HG02884 (cell line): ENCODE measurements around the gene ENPP1.
"Not testable (repeated sequence)": the region's sequence is repeated elsewhere in the genome, so short reads cannot be mapped to it uniquely, and the experiment has no call there.

Experiments
- ATAC-seq: cut with Tn5 transposase; IDR thresholded peaks from one replicate; pipeline ENCODE4 v1.9.1; 2021; ENCODE audit warnings: mild to moderate bottlenecking, moderate library complexity; ENCODE audit not compliant: unreplicated experiment

ENPP1 gene

DNA sequence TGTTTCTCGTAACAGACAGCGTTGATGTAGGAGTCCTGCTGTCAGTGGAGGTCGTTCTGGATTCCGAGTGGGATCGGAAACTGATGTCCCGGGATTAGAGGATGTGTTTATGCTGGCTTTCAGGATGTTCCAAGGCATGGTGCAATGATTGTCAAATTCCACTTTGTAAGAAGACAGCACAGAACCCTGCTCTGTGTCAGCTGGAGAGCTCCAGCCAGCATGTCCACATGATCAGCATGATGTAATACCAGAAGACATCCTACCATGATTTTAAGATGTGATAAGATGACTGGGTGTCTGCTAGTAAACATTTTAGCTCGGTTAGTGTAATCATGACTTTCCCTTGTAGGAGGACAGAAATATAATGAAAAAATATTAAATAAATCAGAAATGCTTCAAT lies 20.3 kb downstream of the ENPP1 start:
- ATAC-seq, result no peak

DNA sequence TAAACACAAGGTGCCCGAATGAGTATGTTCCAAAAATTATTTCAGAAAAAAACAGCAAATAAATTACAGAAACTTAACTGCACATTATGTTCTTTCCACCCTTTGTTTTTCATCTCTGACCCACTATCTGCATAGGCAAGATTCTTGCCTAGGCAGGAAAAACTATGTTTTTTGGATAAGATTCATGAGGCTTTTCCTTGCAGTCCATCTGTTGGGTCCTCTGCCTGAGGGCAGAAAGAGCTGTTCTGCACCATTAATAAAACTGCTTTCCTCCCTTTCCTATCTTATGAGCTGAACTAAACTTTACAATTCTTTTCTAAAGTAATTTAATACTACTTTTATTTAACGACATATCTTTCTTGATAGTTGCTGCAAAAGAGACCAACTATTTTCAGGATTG lies 21.1 kb downstream of the ENPP1 start:
- ATAC-seq, result no peak

DNA sequence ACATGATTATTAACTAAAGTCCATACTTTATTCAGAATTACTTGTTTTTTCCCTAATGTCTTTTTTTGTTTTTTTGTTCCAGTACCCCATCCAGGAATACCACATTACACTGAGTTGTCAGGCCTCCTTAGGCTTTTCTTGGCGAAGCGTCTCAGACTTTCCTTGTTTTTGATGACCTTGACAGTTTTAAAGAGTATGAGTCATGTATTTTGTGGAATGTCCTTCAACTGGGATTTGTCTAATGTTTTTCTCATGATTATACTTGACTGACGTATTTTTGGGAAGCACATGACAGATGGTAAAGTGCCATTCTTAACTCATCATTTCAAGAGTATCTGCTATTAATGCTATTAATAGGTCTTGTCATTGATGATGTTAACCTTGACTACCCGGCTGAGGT lies 23.6 kb downstream of the ENPP1 start:
- no peak for ATAC-seq

DNA sequence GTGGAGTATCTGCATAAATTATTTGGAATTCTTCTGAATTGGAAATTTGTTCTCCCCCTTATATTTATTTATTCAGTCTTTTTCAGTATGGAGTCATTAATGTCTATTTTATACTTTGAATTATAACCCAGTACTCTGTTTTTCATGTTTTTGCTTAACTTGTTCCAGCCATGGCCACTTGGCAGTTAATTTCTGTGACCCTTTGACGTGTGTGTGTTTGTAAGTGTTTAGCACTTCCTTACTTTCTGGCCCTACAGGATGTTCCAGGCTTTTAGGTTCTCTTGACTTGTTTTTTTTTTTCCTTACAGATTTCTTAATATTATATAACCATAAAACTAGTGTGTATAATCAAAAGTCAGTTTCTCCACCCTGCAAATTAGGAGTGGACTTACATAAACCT lies 24.1 kb downstream of the ENPP1 start:
- ATAC-seq, result no peak

DNA sequence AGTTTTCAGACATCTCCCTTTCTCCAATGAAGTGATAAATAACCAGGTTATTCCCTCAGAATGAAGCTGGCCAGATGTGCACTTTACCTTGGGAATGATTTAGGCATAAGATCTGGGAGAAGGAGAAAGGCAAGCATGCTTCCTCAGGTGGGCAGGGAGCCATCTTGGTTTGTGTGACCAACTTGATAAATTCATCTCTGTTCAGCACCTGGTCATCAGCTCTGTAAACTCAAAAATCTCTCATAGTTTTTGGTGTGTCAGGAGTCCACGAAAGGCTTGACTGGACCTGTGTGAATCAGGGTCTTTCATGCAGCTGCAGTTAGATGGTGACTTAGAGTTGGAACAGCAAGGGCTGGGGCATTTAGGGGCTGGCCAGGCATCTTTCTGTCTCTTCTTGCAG lies 24.5 kb downstream of the ENPP1 start:
- no peak for ATAC-seq

DNA sequence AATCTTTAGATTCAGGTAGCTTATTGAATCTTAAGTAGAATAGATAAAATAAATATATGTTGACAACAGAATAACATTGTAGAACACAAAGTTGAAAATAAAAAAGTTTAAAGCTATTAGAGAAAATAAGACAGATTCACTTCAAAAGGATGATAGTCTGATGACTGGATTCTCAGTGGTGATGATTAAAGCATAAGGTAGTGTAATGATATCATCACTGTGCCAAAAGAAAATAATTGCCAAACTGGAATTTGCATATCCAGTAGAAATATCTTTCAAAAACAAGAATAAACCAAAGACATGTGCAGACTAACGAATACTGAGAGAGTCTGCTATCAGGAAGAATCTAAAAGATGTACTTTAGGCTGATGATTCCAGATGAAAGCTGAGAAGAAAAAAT lies 30.2 kb downstream of the ENPP1 start:
- ATAC-seq, result no peak

DNA sequence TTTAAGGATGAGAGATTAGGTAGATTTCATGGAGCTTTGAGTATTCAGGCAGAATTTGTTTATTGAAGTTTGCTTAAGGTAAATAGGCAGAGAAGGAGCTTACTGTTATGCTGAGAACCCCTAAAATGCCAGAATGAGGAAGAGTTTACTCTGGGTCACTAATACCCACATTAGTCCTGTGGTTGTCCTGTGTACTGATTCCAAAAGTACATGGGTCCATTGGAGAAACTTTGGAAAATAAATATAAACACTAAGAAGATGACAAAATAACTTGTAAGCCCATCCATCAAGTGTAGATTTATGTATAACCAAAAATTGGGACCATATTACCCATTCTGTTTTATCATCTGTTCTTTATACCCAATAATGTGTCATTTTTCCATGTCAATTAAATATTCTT lies 31.6 kb downstream of the ENPP1 start:
- no peak for ATAC-seq

DNA sequence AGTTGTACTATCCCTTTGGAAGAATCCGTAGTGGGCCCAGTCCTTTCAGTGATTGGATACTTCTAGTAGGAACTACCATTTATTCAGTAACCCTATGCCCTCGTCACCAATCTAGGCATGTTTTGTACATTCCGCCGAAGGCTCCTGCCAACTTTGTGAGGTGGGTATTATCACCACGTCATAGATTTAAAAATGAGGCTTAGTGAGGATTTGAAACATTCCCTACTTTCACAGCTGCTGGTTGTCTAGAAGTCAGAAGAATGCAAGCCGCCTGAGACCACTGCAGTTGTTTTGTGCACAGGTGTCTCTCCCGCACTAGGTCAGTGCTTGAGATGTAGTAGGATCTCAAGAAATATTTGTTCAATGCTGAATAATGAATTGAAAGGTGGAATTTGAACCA lies 32.6 kb downstream of the ENPP1 start:
- no peak for ATAC-seq

DNA sequence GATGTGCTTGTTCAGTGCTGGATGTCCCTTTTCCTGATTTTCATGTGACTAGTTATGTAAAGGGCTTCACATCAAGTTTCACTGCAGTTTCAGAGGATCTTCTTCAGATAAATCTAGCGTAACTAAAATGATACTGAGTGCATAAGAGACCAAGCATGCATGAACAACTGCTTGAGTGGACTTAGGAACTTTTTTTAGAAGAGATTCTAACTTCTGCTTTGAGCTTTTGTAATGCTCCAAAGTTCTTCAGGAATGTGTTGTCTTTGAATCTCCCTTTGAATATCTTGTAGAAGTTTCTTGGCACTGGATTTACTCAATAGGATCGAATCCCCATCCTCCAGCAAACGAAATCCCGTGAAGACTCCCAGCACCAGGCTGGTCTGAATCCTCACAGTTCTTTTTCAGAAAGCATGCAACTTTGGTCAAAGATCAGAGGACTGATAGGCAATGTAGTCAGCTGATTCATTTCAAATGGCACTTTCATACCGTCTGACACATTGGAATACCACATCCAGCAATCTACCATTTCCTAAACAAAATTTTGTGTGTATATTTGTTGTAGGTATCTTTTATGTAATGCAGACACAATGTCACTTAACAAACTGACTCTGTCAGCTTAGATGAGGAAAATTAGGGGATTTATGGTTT lies 33.2 kb downstream of the ENPP1 start:
- ATAC-seq, result no peak

DNA sequence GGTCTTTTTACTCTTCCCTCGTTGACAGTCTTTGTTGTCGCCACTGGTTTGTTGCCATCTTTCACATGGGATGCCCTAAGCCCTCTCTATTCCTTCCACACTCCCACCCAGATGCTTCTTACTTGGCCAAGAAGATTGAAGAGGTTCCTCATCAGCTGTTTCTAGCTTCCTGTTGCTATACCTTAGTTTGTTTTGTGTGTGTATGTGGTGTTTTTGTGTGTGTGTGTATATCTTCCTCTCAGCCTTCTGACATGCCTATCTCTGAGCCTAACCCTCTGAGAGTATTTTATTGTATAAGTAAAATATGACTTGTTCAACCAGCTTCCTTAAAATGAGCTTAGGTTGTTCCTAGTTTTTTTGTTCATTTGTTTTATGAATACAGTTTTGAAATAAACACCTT lies 35.9 kb downstream of the ENPP1 start:
- ATAC-seq, result no peak

DNA sequence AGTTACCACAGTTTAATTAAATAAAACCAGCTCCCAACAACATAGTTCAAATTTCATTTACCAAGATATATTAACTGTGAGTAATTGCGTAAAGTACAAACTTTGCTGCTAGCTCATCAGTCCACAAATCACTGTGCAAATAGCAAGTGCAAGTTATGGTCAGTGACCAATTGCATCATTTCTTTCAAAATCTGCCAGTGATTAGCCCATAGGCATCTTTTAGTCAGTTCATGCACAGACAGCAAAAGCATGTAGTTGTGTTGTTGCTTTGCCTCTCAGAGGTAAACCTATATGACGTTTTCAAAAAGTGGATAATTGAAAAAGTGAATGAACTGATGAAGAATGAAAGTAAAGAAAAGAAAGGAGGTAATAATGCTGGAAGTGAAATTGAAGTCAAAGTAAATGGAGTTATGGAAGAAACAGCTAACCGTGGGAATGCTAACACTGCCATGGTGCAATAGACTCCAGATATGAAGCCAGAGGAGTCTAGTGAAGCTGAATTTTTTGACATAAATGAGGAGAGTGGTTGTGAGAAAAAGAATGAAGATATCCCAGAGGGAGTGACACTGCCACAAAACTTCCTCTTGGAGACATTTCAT lies 36.5 kb downstream of the ENPP1 start:
- ATAC-seq, result no peak

DNA sequence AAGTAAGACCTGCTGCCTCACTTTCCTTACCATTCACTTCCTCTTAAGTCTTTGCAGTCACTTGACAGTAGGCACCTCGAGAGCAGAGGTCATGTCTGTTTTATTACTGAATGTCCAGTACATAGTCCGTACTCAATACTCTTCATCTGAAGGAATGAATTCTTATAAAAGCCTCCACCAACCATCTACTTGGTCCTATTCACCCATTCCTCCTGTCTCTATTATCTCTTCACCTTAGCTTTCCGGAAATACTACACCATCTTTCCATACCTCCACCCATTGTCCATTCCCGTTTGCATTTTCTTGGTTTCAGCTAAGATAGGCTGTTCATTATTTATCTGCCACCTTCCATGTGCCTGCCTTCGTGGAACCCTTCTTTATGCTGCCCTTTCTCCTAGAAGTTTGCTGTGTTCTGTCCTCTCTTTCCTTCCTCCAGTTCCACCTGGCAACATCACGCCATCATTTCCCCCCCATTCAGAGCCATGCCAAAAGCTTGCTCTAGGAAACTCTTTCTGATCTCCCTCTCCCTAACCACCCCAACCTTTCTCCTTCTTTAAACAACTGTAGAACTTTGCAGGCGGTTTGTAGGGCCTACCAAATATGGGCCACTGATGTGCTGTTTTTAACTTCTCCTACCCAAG lies 38.3 kb downstream of the ENPP1 start:
- no peak for ATAC-seq

DNA sequence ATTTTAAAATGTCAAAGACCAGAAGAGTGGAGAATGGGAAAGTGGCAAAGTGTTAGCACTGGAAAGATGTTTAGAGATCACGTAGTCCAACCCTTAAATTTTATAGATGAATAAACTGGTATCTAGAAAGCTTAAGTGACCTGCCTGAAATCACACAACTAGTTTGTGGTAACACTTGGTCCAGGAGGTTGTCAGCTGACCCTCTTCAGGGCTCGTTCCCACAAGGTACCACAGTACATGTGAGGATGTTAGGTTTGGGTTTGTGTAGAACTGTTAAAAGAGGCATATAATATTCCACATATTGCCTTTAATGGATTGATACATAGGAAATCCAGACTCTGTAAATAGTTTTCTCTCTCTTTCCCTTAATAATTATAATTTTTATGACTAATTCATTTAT lies 39.1 kb downstream of the ENPP1 start:
- no peak for ATAC-seq

DNA sequence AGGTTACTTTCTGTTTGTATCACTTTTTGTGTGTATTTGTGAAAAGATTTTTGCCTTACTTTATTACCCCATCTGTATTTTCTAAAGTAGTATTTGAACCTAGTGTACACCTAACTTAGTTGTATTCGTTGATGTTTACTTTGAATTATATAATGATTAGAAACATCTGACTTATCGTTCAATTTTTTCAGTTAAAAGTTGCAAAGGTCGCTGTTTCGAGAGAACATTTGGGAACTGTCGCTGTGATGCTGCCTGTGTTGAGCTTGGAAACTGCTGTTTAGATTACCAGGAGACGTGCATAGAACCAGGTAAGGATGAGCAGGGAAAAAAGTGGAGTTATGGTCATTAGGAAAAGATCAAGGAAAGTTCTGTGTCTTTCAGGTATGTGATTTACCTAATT lies 42.0 kb downstream of the ENPP1 start:
- ATAC-seq, result no peak

DNA sequence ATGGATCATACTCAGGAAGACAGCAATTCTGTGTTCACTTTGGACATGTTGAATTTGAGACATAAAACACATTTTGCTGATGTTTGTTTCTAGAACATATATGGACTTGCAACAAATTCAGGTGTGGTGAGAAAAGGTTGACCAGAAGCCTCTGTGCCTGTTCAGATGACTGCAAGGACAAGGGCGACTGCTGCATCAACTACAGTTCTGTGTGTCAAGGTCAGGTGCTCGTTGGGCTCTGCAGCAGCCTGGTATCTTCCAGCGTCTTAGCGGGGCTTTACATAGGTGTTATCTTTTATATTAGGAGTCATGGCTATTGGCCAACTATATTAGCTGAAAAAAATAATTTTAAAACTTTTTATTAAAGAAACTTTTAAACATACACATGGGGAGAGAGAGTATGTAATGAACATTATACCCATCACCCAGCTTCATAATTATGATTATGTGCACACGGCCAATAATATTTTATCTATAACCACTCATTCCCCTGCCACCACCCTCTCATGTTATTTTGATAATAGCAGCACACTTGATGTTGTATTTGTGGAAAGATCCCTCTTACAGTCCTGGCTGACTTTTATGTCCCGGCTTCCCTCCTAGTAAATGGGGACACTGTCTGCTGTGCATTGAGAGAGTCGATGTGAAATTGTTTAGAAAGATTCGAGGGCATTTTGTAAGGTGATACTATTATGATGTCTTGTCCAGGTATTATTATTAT lies 43.4 kb downstream of the ENPP1 start:
- ATAC-seq, result no peak

DNA sequence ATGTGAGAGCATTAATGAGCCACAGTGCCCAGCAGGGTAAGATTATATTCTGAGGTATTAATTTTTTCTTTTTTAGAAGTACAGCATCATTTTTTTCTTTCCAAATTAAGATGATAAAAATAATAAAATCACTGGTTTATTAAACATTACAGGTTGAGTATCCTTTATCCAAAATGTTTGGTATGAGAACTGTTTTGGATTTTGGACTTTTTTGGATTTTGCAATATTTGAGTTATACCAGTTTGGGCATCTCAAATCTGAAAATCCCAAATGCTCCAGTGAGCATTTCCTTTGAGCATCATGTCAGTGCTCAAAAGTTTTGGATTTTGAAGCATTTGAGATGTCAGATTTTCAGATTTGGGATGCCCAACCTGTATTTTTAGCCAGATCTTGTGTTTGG lies 44.4 kb downstream of the ENPP1 start:
- no peak for ATAC-seq

DNA sequence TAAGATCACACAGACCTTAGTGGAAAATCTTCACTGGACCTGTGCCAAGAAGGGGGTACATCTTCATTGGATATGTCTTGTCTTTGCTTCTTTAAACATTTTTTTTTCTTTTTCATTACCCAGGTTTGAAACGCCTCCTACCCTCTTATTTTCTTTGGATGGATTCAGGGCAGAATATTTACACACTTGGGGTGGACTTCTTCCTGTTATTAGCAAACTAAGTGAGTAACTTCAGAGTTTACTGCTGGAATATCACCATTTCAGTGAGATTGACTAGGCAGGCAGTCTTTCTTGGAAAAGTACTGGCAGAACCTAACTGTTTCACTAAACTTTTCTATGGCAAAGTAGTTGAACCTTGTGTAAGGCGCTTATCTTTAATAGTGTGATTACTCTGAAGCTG lies 47.0 kb downstream of the ENPP1 start:
- ATAC-seq, result no peak

DNA sequence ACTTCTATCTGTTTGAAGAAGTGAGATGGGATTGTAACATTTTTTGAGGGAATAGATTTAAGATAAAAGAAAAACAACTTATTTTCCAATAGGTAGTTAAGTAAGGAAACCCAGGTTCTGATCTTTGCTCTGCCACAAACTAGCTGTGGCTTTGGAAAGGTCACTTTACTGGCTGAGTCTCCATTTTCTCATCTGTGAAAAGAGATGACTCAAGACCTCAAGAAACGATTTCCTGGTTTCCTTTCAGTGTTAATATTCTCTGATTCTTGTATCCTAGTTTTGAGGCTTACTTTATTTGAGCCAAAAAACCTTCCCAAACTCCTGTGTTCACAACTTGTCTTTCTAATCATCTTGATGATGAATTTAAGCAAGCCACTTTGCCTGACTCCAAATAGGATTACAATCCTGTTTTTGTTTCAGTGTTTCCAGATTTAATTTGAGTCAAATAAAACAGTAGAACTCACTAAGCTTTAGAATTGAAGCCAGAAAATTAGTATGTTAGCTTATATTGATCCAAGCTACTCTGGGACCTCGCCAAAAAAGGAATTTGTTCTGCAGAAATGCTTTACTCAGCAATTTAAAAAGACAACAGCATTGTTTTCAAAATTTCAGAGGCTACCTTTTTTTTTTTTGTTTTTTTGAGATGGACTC lies 51.1 kb downstream of the ENPP1 start:
- ATAC-seq, result no peak

DNA sequence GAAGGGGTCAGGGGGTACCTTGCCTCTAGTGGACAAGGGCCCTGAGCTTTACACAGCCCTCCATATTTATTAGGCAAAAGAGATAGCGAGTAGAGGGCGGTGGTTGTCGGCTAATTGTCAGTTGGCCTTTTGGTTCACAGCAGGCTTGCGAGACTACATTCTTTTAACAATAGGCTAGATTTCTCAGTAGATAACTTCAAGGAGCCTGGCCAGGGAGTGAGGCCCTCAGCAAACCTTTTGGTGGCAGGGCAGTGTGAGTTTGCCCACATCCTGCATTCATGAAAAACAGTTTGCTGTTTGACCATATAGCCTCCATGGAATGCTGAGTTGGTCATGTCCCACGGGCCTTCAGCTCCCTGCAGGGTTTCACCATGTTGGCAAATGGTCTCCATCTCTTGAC lies 51.8 kb downstream of the ENPP1 start:
- ATAC-seq, result not testable (repeated sequence)

DNA sequence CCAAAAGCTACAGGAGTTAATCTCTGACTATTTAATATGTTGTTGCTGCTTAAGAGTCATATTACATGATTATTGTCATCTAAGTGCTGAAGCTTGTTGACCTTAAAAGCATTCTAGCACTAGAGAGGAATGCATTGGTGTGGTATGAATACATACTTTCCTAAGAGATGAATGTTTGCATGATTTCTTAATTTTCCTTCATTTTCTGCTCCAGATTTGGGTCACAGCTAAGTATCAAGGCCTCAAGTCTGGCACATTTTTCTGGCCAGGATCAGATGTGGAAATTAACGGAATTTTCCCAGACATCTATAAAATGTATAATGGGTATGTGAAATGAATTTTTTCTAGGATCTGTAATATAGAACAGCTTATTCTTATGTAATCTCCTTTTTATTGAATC lies 53.6 kb downstream of the ENPP1 start:
- no peak for ATAC-seq

DNA sequence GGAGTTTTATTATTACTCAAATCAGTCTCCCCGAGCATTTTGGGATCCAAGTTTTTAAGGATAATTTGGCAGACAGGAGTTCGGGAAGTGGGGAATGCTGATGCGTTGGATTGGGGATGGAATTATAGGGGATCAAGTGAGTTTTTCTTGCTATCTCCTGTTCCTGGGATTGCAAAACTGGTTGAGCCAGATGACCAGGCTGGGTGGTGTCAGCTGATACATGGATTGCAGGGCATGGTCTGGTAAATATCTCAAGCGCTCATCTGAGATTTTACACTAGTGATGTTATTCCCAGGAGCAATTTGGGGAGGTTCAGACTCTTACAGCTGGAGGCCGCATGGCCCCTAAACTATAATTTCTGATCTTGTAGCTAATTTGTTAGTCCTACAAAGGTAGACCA lies 54.7 kb downstream of the ENPP1 start:
- no peak for ATAC-seq

DNA sequence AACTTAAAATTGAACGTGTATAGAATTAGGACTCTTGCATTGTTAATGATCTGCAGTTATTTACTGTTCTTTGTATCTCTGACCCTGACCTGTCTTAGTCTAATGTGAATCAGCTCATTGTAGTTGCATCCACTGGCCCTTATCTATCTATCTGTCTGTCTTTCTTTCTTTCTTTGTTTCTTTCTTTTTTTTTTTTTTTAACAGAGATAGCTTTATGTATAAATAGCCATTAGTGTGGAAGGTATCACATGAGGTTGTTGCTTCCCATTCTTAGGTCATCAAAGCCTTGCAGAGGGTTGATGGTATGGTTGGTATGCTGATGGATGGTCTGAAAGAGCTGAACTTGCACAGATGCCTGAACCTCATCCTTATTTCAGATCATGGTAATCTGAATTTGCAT lies 59.9 kb downstream of the ENPP1 start:
- no peak for ATAC-seq
